GM23338 (cell line): ENCODE measurements around the gene FBXW2.
"Not testable (repeated sequence)": the region's sequence is repeated elsewhere in the genome, so short reads cannot be mapped to it uniquely, and the experiment has no call there.

Experiments
- CTCF ChIP-seq, 2 experiments: fragments of 200-600 bp in 1 of 2; sonication (generic) in 1 of 2; conservative IDR thresholded peaks; 2 replicates each; pipeline versions ENCODE4 v1.5.1 to v1.6.1; 2016 to 2017; ENCODE audit warnings: antibody characterized with exemption in 2 of 2, low read depth in 2 of 2, mild to moderate bottlenecking in 2 of 2, moderate library complexity in 1 of 2
- ETS1 ChIP-seq: IDR thresholded peaks from 2 replicates; pipeline ENCODE4 v1.6.1; 2016; ENCODE audit warnings: antibody characterized with exemption
- POLR2AphosphoS5 ChIP-seq: IDR thresholded peaks from 2 replicates; pipeline ENCODE4 v1.6.1; 2016; ENCODE audit warnings: antibody characterized with exemption, low read depth
- REST ChIP-seq: IDR thresholded peaks from one replicate; pipeline ENCODE4 v1.6.1; 2018; ENCODE audit warnings: antibody characterized with exemption; ENCODE audit not compliant: unreplicated experiment
- ZNF114 ChIP-seq: fragments of 250-450 bp; sonication (Bioruptor Pico); IDR thresholded peaks from 2 replicates; pipeline ENCODE4 v1.5.0; 2020; ENCODE audit warnings: mild to moderate bottlenecking, moderate library complexity
- ZNF331 ChIP-seq: fragments of 250-450 bp; sonication (Bioruptor Pico); IDR thresholded peaks from 2 replicates; pipeline ENCODE4 v1.5.0; 2020; ENCODE audit warnings: low read depth, mild to moderate bottlenecking, moderate library complexity
- ZNF462 ChIP-seq: fragments of 250-450 bp; sonication (Bioruptor Pico); IDR thresholded peaks from 2 replicates; pipeline ENCODE4 v1.5.0; 2020; ENCODE audit warnings: mild to moderate bottlenecking, moderate library complexity

GRCh38 chr9:120746366-120746765, 46.9 kb downstream of the FBXW2 start:
- TF ChIP-seq ZNF462 (CRISPR knock-in tag); CTCF (conservative IDR thresholded peaks at IDR 0.05; ENCODE audit: low read depth in 2 of 2); ZNF331 (CRISPR knock-in tag); ZNF114; POLR2AphosphoS5; REST; ETS1: not testable (repeated sequence)
